ENCODE data around the gene FAM228A.
"Not testable (repeated sequence)": the region's sequence is repeated elsewhere in the genome, so short reads cannot be mapped to it uniquely, and the experiment has no call there.

FAM228A gene

GRCh38 chr2:24191848-24192247 is 17.0 kb downstream of the FAM228A start:
- DNase-seq = no peak

- not testable (repeated sequence) for DNase-seq
Measured at GRCh38 chr2:24197213-24197612, 22.4 kb downstream of the FAM228A start.

- no peak for DNase-seq
Measured at GRCh38 chr2:24199968-24200590, 25.2 kb downstream of the FAM228A start.

- DNase-seq = no peak
Measured at GRCh38 chr2:24200799-24201198, 25.9 kb downstream of the FAM228A start.

- DNase-seq = no peak
Measured at GRCh38 chr2:24203029-24203786, 28.4 kb downstream of the FAM228A start.

- DNase-seq = no peak
Measured at GRCh38 chr2:24203787-24204150, 28.9 kb downstream of the FAM228A start.

GRCh38 chr2:24204505-24204904 is 29.7 kb downstream of the FAM228A start:
- DNase-seq = no peak

- no peak for DNase-seq
Measured at GRCh38 chr2:24205131-24205530, 30.3 kb downstream of the FAM228A start.

GRCh38 chr2:24206242-24206641 is 31.4 kb downstream of the FAM228A start:
- DNase-seq = no peak

GRCh38 chr2:24206714-24207113 is 31.9 kb downstream of the FAM228A start:
- DNase-seq = no peak

GRCh38 chr2:24207359-24207758 is 32.5 kb downstream of the FAM228A start:
- DNase-seq = no peak

GRCh38 chr2:24208490-24208889 is 33.6 kb downstream of the FAM228A start:
- DNase-seq = no peak

GRCh38 chr2:24209389-24210105 is 34.7 kb downstream of the FAM228A start:
- no peak for DNase-seq

GRCh38 chr2:24210106-24210455 is 35.2 kb downstream of the FAM228A start:
- DNase-seq = no peak

GRCh38 chr2:24210723-24211122 is 35.9 kb downstream of the FAM228A start:
- DNase-seq = no peak

GRCh38 chr2:24211408-24211807 is 36.6 kb downstream of the FAM228A start:
- DNase-seq = no peak

- DNase-seq = no peak
Measured at GRCh38 chr2:24214880-24215279, 40.0 kb downstream of the FAM228A start.

GRCh38 chr2:24220554-24221291 is 45.9 kb downstream of the FAM228A start:
- no peak for DNase-seq

- DNase-seq = no peak
Measured at GRCh38 chr2:24221343-24222050, 46.6 kb downstream of the FAM228A start.

- DNase-seq = no peak
Measured at GRCh38 chr2:24222946-24223345, 48.1 kb downstream of the FAM228A start.

- DNase-seq = no peak
Measured at GRCh38 chr2:24225499-24226242, 50.8 kb downstream of the FAM228A start.

GRCh38 chr2:24228470-24228869 is 53.6 kb downstream of the FAM228A start:
- DNase-seq = no peak

Measured in fibroblast of upper back skin (primary cell).